GM23338 (cell line): ENCODE measurements around the gene WWP2.

ENCODE experiments used
- CREB1 ChIP-seq: fragments of 250-450 bp; sonication (Bioruptor Pico); IDR thresholded peaks from 2 replicates; pipeline ENCODE4 v1.5.0; 2020; ENCODE audit warnings: low read depth, mild to moderate bottlenecking, moderate library complexity
- EZH2 ChIP-seq: fragments of 200-600 bp; sonication (generic); IDR thresholded peaks from one replicate; pipeline ENCODE4 v1.8.0; 2017; ENCODE audit warnings: antibody characterized with exemption, mild to moderate bottlenecking, low read depth; ENCODE audit not compliant: unreplicated experiment
- EZH2phosphoT487 ChIP-seq: fragments of 200-600 bp; sonication (generic); IDR thresholded peaks from one replicate; pipeline ENCODE4 v1.8.1; 2018; ENCODE audit warnings: antibody characterized with exemption; ENCODE audit not compliant: unreplicated experiment
- JUNB ChIP-seq: IDR thresholded peaks from one replicate; pipeline ENCODE4 v1.6.1; 2016; ENCODE audit warnings: antibody characterized with exemption; ENCODE audit not compliant: unreplicated experiment
- NANOG ChIP-seq: IDR thresholded peaks from 2 replicates; pipeline ENCODE4 v1.6.1; 2016; ENCODE audit warnings: antibody characterized with exemption, borderline replicate concordance
- POLR2AphosphoS5 ChIP-seq: IDR thresholded peaks from 2 replicates; pipeline ENCODE4 v1.6.1; 2016; ENCODE audit warnings: antibody characterized with exemption, low read depth
- TF ChIP-seq, protein P1 (sequence below), 2 experiments: fragments of 200-600 bp in 1 of 2; sonication (generic) in 1 of 2; conservative IDR thresholded peaks; 2 replicates each; pipeline versions ENCODE4 v1.5.1 to v1.6.1; 2016 to 2017; ENCODE audit warnings: antibody characterized with exemption in 2 of 2, low read depth in 2 of 2, mild to moderate bottlenecking in 2 of 2, moderate library complexity in 1 of 2
- TF ChIP-seq, protein P2 (sequence below): IDR thresholded peaks from 2 replicates; pipeline ENCODE4 v1.6.1; 2016; ENCODE audit warnings: antibody characterized with exemption

- TF ChIP-seq JUNB (no peak), POLR2AphosphoS5 (no peak), EZH2 (no peak), EZH2phosphoT487 (no peak), CREB1 (no peak), NANOG (no peak)
- TF ChIP-seq, protein P1, sequence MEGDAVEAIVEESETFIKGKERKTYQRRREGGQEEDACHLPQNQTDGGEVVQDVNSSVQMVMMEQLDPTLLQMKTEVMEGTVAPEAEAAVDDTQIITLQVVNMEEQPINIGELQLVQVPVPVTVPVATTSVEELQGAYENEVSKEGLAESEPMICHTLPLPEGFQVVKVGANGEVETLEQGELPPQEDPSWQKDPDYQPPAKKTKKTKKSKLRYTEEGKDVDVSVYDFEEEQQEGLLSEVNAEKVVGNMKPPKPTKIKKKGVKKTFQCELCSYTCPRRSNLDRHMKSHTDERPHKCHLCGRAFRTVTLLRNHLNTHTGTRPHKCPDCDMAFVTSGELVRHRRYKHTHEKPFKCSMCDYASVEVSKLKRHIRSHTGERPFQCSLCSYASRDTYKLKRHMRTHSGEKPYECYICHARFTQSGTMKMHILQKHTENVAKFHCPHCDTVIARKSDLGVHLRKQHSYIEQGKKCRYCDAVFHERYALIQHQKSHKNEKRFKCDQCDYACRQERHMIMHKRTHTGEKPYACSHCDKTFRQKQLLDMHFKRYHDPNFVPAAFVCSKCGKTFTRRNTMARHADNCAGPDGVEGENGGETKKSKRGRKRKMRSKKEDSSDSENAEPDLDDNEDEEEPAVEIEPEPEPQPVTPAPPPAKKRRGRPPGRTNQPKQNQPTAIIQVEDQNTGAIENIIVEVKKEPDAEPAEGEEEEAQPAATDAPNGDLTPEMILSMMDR (conservative IDR thresholded peaks at IDR 0.05; ENCODE audit: low read depth in 2 of 2) = no peak
- TF ChIP-seq, protein P2, sequence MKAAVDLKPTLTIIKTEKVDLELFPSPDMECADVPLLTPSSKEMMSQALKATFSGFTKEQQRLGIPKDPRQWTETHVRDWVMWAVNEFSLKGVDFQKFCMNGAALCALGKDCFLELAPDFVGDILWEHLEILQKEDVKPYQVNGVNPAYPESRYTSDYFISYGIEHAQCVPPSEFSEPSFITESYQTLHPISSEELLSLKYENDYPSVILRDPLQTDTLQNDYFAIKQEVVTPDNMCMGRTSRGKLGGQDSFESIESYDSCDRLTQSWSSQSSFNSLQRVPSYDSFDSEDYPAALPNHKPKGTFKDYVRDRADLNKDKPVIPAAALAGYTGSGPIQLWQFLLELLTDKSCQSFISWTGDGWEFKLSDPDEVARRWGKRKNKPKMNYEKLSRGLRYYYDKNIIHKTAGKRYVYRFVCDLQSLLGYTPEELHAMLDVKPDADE = no peak
These were observed 105.8 kb downstream of the WWP2 start for GRCh38 chr16:69867784-69868560.
